GM12801 (cell line): ENCODE measurements around the gene ACTN4.

Experiments used
- TF ChIP-seq, protein P1 (sequence below): IDR thresholded peaks from one replicate; pipeline ENCODE4 v1.5.1; 2011; ENCODE audit warnings: control low read depth; ENCODE audit not compliant: insufficient read length; ENCODE audit errors: extremely low read depth

Gene ACTN4

DNA sequence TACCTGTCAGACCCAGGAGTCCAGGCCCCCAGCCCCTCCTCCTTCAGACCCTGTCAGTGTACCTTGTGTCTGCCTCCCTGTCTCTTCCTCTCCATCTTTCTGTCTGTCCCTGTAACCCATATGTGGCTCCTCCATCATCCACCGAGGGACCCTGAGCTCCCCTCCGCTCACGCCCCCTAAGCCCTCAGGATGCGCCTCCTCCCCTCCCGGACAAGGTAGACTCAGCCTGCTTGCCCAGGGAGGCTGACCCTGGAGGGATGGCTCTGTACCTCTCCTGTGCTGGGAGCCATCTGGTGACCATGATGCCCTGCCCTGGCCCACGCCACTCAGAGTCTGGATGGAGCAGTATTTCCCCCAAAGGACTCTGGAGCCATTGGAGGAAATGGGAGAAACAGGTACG, 97.9 kb downstream of the ACTN4 start:
- TF ChIP-seq, protein P1, sequence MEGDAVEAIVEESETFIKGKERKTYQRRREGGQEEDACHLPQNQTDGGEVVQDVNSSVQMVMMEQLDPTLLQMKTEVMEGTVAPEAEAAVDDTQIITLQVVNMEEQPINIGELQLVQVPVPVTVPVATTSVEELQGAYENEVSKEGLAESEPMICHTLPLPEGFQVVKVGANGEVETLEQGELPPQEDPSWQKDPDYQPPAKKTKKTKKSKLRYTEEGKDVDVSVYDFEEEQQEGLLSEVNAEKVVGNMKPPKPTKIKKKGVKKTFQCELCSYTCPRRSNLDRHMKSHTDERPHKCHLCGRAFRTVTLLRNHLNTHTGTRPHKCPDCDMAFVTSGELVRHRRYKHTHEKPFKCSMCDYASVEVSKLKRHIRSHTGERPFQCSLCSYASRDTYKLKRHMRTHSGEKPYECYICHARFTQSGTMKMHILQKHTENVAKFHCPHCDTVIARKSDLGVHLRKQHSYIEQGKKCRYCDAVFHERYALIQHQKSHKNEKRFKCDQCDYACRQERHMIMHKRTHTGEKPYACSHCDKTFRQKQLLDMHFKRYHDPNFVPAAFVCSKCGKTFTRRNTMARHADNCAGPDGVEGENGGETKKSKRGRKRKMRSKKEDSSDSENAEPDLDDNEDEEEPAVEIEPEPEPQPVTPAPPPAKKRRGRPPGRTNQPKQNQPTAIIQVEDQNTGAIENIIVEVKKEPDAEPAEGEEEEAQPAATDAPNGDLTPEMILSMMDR: no peak

DNA sequence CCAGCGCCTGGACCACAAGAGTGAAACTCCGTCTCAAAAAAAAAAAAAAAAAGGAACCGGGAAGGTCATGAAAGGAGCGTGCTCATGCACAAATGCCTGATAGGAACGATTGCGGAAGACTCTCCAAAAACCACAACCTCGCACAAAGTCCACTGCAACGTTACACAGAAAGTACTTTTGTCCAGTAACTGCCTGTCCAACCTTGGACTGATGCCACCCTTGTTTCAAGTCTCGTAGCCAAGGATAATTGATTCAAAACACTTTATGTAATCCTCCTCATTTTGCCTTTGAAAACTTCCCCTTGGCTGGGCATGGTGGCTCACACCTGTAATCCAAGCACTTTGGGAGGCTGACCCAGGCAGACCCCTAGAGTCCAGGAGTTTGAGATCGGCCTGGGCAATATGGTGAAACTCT, 112.1 kb downstream of the ACTN4 start:
- TF ChIP-seq, protein P1: no peak

DNA sequence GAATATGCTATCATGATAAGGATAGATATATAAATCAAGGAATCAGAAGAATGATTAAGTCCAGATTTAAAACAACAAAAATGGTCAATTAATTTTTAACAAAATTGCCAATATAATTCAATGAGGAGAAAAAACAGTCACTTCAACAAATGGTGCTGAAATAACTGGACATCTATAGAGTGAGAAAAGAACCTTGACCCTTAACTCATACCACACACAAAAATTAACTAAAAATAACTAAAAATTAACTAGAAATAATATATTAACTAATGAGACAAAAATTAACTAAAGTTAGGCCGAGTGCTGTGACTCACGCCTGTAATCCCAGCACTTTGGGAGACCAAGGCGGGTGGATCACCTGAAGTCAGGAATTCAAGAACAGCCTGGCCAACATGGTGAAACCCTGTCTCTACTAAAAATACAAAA, 116.4 kb downstream of the ACTN4 start:
- TF ChIP-seq, protein P1: no peak

DNA sequence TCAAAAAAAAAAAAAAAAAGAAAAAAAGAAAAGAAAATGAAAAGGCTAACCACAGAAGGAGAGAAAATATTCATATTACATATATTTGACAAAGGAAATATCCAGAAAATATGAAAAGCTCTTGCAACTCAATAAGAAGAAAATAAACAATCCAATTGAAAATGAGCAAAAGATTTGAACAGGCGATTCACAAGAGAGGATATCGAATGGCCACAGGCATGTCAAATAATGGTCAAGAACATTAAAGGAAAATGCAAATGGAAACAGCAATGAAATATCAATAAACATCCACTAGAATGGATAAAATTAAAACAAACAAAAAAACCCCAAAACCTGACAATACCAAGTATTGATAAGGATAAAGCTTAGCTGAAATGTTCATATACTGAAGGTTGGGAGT, 117.8 kb downstream of the ACTN4 start:
- TF ChIP-seq, protein P1: no peak

DNA sequence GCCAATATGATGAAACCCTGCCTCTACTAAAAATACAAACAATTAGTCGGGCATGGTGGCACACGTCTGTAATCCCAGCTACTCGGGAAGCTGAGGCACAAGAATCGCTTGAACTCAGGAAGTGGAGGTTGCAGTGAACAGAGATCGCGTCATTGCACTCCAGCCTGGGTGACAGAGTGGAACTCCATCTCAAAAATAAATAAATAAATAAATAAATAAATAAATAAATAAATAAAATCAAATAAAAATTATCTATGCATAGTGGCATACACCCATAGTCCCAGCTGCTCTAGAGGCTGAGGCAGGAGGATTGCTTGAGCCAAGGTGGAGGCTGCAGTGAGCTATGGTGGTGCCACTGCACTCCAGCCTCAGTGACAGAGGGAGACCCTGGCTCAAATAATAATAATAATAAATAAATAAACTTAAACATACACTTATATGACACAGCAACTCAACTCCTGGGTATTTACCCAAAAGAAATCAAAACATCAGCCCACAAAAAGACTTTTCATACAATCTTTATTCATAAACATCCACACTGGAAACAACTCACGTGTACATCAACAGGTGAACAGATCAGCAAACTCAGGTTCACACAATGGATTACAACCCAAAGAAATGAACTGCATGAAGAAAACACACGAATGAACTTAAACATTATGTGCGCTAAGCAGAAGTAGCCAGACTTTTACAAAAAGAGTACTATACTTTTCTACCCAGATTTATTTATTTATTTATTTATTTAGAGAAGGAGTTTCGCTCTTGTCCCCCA, 119.0 kb downstream of the ACTN4 start:
- TF ChIP-seq, protein P1: no peak

DNA sequence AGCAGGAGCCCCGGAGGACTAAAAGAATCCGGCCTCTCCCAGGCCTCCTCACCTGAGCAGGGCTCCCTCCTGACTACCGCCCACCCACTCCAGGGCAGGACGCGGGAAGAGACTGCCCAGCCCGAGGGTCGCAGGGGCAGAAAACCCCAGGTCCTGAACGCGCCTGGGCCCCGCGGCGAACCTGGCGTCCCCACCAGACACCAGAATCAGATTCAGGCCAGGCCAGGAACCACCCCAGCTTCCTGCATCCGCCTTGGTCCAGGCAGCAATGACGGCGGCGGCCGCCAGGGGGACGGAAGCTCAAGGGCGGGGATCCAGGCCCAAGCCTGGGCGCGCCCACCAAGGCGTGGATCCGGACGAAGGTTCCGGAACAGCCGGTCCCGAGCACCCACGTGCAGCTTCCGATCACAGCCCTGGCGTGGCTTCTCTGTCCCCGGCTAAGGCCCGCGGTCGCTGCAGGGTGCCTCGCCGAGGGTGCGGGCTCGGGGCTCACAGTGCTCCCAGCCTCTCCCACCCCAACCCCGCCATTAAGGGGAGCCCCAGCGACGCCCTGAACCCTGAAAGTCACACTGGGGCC, 122.3 kb downstream of the ACTN4 start:
- TF ChIP-seq, protein P1: no peak

DNA sequence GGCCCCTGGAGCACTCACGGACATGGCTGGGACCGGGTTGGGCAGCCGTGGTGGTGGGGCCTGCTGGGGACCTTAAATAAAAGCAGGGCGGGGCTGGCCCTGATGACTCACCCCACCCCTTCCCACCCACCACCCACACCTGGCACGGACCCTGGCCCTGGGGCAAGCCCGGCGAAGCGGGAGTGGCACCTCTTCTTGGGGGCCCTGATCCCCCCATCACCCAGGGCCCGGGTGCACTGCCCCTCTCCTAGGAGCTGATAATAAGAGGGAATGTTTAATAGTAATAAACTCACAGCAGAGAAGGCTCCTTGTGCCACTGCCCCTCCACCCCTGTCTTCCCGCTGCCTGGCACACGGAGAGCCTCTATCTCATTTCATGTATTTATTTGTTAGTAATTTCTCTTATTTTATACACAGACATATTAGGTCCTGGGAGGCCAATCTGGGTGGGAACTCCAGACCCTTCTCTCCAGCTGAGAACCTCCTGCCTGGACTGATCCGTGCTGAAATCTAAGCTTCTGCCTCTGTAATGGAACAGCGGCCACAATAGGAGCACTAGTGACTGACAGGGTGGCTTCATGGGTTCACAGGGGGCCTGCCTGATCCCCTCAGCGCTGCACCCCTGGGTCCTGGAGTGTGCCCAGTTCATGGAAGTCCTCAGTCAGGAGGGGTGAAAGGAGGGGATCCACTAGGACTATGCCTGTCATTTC, 126.2 kb downstream of the ACTN4 start, which contains the start of gene LGALS7:
TSS of gene LGALS7 (minus strand) at position 49 of the 709 bp plus-strand sequence. CDS start at position 24, 25 bp downstream.
- TF ChIP-seq, protein P1: no peak
